PC-9 (cell line): ENCODE measurements around the gene MRPL34. TPM values are rescaled to one million over a fixed set of nuclear protein-coding genes. Genes with fewer than 3 reads are reported as not detected.

ENCODE experiments used
- BruUV-seq: library from RNA; stranded (reverse); fragments of 400-500 nt; replicated peaks from 2 replicates; lab custom pipeline; 2021; lab: Mats Ljungman, UMichigan
- CTCF ChIA-PET: fragments of 300-600 bp; sonication (Branson Sonifier 250); formaldehyde crosslinking; loops from one replicate; lab custom pipeline; 2022; ENCODE audit warnings: antibody characterized with exemption; lab: Charles Lee
- POLR2A ChIA-PET: fragments of 300-600 bp; sonication (Branson Sonifier 250); formaldehyde crosslinking; loops from one replicate; lab custom pipeline; 2022; ENCODE audit warnings: antibody characterized with exemption; ENCODE audit not compliant: unreplicated experiment; lab: Charles Lee
- DNase-seq, 2 experiments: peaks; one replicate each; pipeline versions ENCODE4 v3.0.0 to v3.0.0-alpha.2; 2015 to 2022; ENCODE audit warnings: mixed read lengths in 1 of 2
- H2AFZ ChIP-seq: fragments of 200-600 bp; sonication (generic); 2 replicates; pipeline ENCODE4 v1.8.1; 2017; ENCODE audit warnings: antibody characterized with exemption
- H3F3A ChIP-seq: fragments of 200-600 bp; sonication (generic); 2 replicates; pipeline ENCODE4 v1.8.1; 2017; ENCODE audit warnings: antibody characterized with exemption, mild to moderate bottlenecking, low read depth; ENCODE audit not compliant: insufficient read depth
- H3K27ac ChIP-seq: fragments of 200-600 bp; sonication (generic); 2 replicates; pipeline ENCODE4 v1.6.1; 2016; ENCODE audit warnings: mixed run types
- H3K27me3 ChIP-seq: fragments of 200-600 bp; sonication (generic); 2 replicates; pipeline ENCODE4 v1.6.1; 2016; ENCODE audit warnings: low read depth, mixed run types; ENCODE audit not compliant: insufficient read depth
- H3K36me3 ChIP-seq: fragments of 200-600 bp; sonication (generic); 2 replicates; pipeline ENCODE4 v1.6.1; 2016; ENCODE audit warnings: low read depth, mixed run types
- H3K4me1 ChIP-seq: fragments of 200-600 bp; sonication (generic); replicated peaks from 2 replicates; pipeline ENCODE4 v1.6.1; 2016; ENCODE audit warnings: mixed run types; ENCODE audit not compliant: insufficient read depth
- H3K4me2 ChIP-seq: fragments of 200-600 bp; sonication (generic); 2 replicates; pipeline ENCODE4 v1.6.1; 2017; ENCODE audit warnings: mixed run types
- H3K4me3 ChIP-seq: fragments of 200-600 bp; sonication (generic); 2 replicates; pipeline ENCODE4 v1.6.1; 2016; ENCODE audit warnings: mixed run types
- H3K79me2 ChIP-seq: fragments of 200-600 bp; sonication (generic); 2 replicates; pipeline ENCODE4 v1.6.1; 2017; ENCODE audit warnings: low read depth, mixed run types
- H3K9me2 ChIP-seq: fragments of 200-600 bp; sonication (generic); 2 replicates; pipeline ENCODE4 v1.8.1; 2017; ENCODE audit warnings: mild to moderate bottlenecking; ENCODE audit not compliant: insufficient read depth
- H3K9me3 ChIP-seq: fragments of 200-600 bp; sonication (generic); 2 replicates; pipeline ENCODE4 v1.8.1; 2016; ENCODE audit warnings: low read depth; ENCODE audit not compliant: insufficient read depth
- H4K20me1 ChIP-seq: fragments of 200-600 bp; sonication (generic); 2 replicates; pipeline ENCODE4 v1.8.1; 2017; ENCODE audit not compliant: insufficient read depth
- EZH2 ChIP-seq: fragments of 200-600 bp; sonication (generic); IDR thresholded peaks from 2 replicates; pipeline ENCODE4 v1.8.0; 2017; ENCODE audit warnings: antibody characterized with exemption, low read depth
- intact Hi-C: fragments of 100-400 bp; cut with micrococcal nuclease; formaldehyde crosslinking; loops from one replicate; pipeline ENCODE4 v1.10.0; 2022; ENCODE audit not compliant: unreplicated experiment
- total RNA-seq: library from RNA; stranded (reverse); gene quantifications from 2 replicates; pipeline ENCODE4 v1.2.3, GENCODE V29; 2021
- TF ChIP-seq, protein P1 (sequence below): fragments of 200-600 bp; sonication (generic); conservative IDR thresholded peaks from 2 replicates; pipeline ENCODE4 v1.6.1; 2017; ENCODE audit warnings: mixed run types, antibody characterized with exemption, mild to moderate bottlenecking, moderate library complexity

The MRPL34 gene
- total RNA-seq, 1 experiment from 2014 or later, result 64.8 TPM

DNA sequence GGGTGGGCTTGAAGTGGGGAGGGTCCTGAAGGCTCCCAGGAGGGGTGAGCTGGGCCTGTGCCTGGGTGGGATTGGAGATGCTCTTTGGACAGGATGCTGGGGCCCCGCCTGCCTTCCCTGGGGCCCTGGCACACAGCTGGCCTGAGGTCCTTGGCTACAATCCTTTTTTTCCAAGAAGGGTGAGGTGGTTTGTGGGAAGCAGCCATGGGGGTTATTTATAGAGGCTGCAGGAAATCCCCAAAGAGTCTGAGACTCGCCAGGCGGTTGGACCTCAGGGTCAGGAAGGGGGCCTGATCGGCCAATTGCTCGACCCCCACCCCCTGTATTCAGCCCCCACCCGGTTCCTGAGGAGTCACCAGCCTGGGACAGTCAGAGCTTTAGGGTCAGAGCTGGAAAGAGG lies 41.7 kb downstream of the MRPL34 start:
- TF ChIP-seq, protein P1, sequence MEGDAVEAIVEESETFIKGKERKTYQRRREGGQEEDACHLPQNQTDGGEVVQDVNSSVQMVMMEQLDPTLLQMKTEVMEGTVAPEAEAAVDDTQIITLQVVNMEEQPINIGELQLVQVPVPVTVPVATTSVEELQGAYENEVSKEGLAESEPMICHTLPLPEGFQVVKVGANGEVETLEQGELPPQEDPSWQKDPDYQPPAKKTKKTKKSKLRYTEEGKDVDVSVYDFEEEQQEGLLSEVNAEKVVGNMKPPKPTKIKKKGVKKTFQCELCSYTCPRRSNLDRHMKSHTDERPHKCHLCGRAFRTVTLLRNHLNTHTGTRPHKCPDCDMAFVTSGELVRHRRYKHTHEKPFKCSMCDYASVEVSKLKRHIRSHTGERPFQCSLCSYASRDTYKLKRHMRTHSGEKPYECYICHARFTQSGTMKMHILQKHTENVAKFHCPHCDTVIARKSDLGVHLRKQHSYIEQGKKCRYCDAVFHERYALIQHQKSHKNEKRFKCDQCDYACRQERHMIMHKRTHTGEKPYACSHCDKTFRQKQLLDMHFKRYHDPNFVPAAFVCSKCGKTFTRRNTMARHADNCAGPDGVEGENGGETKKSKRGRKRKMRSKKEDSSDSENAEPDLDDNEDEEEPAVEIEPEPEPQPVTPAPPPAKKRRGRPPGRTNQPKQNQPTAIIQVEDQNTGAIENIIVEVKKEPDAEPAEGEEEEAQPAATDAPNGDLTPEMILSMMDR, result no peak
- no peak for TF ChIP-seq EZH2
- Histone ChIP-seq H3K79me2 (no peaks in the 10 kb centered on the region), H2AFZ (no peak overlapping the region), H3K4me1 (peaks cover 10% of the 10 kb centered on the region), H4K20me1 (no peaks in the 10 kb centered on the region), H3K4me2 (no peak overlapping the region), H3K27ac (no peak overlapping the region), H3F3A (peaks cover 33% of the 10 kb centered on the region; the same call in 1 of the 2 replicates), H3K4me3 (no peak overlapping the region), H3K36me3 (no peaks in the 10 kb centered on the region), H3K9me3 (no peaks in the 10 kb centered on the region), H3K27me3 (no peaks in the 10 kb centered on the region), H3K9me2 (no peaks in the 10 kb centered on the region)
- intact Hi-C loops, result loop anchor here (5.0 kb wide), 1 partner anchor 510 kb away; the partner anchor contains the start of gene RPL18A
- CTCF ChIA-PET, result interaction anchor here (0.6 kb wide), 1 partner anchor 419 kb away, joined by 3 read pairs; no protein-coding TSS in a partner anchor
- POLR2A ChIA-PET, result no interaction called here
- no TSS peak for BruUV-seq
- DNase-seq, result no peak

DNA sequence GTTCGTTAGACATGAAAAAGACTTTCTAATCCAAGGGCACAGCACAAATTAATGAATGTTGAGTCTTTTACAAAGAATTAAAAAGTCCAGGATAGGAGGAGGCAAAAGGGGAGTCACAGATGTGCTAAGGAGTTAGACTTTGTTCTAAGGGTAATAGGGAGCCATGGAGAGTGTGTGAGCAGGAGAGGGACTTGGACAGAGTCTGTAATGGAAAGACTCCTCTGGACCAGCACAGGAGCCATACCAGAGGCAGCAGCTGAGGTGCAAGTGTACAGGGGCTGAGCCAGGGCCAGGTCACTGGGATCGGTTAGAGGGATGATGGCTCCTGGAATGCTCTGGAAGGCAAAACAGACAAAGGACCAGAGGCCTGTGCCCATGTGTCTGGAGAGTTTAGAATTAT lies 42.2 kb downstream of the MRPL34 start:
- Histone ChIP-seq H3K4me2 (no peak overlapping the region), H3K27me3 (no peaks in the 10 kb centered on the region), H4K20me1 (no peaks in the 10 kb centered on the region), H3F3A (peaks cover 33% of the 10 kb centered on the region; the same call in 1 of the 2 replicates), H3K9me3 (no peaks in the 10 kb centered on the region), H3K4me1 (peaks cover 10% of the 10 kb centered on the region), H3K4me3 (no peak overlapping the region), H3K9me2 (no peaks in the 10 kb centered on the region), H3K36me3 (no peaks in the 10 kb centered on the region), H3K27ac (no peak overlapping the region), H3K79me2 (no peaks in the 10 kb centered on the region), H2AFZ (no peak overlapping the region)
- TF ChIP-seq, protein P1, result no peak
- no peak for TF ChIP-seq EZH2
- DNase-seq, result no peak
- BruUV-seq, result no TSS peak
- intact Hi-C loops, result loop anchor here (1.0 to 5.0 kb wide), 2 partner anchors 33 to 509 kb away; partner anchors contain the start of gene RPL18A
- ChIA-PET POLR2A (no interaction called here), CTCF (interaction anchor here (0.5 kb wide), 1 partner anchor 975 kb away, joined by 6 read pairs; the partner anchor contains the start of gene LSM4)

DNA sequence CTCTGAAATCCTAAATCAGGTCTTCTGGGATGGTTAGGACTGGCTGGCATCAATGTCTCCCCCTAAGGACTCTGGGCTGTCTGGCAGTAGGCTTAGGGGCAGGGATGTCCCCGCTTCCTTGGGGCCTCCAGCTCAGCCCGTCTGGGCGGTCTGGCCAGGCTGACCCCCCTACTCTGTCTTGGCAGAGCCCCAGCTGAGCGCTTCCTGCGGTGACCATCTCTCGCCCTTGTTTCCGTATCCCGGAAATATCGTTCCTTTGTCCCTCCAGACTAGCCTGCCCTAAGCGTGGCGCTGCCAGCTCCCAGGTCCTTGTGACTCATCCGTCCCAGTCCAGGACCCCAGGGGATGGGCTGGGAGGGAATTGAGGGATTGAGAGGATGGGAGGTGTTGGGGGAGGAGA lies 43.0 kb downstream of the MRPL34 start:
- peak overlapping the region; percentile 24; the same call in 1 of the 2 replicates for H3K4me3 ChIP-seq

More for the DNA sequence above, 43.0 kb downstream of the MRPL34 start:
- no peaks in the 10 kb centered on the region for H3K36me3 ChIP-seq
- ChIA-PET POLR2A (interaction anchor here (0.5 to 0.6 kb wide), 2 partner anchors 27 to 80 kb away, joined by 3 to 5 read pairs; no protein-coding TSS in a partner anchor), CTCF (interaction anchor here (0.6 to 0.7 kb wide), 3 partner anchors 50 to 418 kb away, joined by 3 to 5 read pairs (median 3); no protein-coding TSS in a partner anchor)
- H3K27ac ChIP-seq, result no peak overlapping the region
- TF ChIP-seq, protein P1, result no peak
- TF ChIP-seq EZH2, result no peak
- BruUV-seq, result no TSS peak
- intact Hi-C loops, result loop anchor here (1.0 to 5.0 kb wide), 2 partner anchors 33 to 509 kb away; partner anchors contain the start of gene RPL18A
- no peaks in the 10 kb centered on the region for H4K20me1 ChIP-seq
- no peaks in the 10 kb centered on the region for H3K9me3 ChIP-seq
- peaks cover 10% of the 10 kb centered on the region for H3K4me1 ChIP-seq
- no peaks in the 10 kb centered on the region for H3K27me3 ChIP-seq
- no peaks in the 10 kb centered on the region for H3K79me2 ChIP-seq
- H3K9me2 ChIP-seq, result no peaks in the 10 kb centered on the region
- DNase-seq, result peak; percentile 61
- H2AFZ ChIP-seq, result peak overlapping the region; percentile 71; the same call in 1 of the 2 replicates
- H3K4me2 ChIP-seq, result peak overlapping the region; percentile 64
- peaks cover 33% of the 10 kb centered on the region; the same call in 1 of the 2 replicates for H3F3A ChIP-seq
